Measurements from ENCODE around the gene PRR11. TPM values are rescaled to one million over a fixed set of nuclear protein-coding genes. Genes with fewer than 3 reads are reported as not detected.

PRR11 gene
- total RNA-seq, 1 experiment from 2014 or later = 86.7 TPM

GRCh38 chr17:59185997-59186396 is 30.5 kb downstream of the PRR11 start:
- ChIA-PET POLR2A (no interaction called here), CTCF (interaction anchor here (0.6 kb wide), 1 partner anchor 47 kb away, joined by 3 read pairs; no protein-coding TSS in a partner anchor), RAD21 (ENCODE audit: low non-redundant PET in 1 of 2, low total read pairs in 2 of 2, uncharacterized antibody in 2 of 2, unreplicated experiment in 2 of 2) (no interaction called here)
- H3K27ac ChIP-seq (ENCODE audit: low read depth, low read length) = no peak overlapping the region
- no peaks in the 10 kb centered on the region for H3K4me1 ChIP-seq (ENCODE audit: control insufficient read depth in 1 of 2, insufficient read depth in 2 of 2, low read length in 2 of 2)
- H3K9me3 ChIP-seq (ENCODE audit: control insufficient read depth in 1 of 2, insufficient read depth in 1 of 2, low read depth in 1 of 2, low read length in 2 of 2) = no peaks in the 10 kb centered on the region
- no peaks in the 10 kb centered on the region for H3K9me2 ChIP-seq (ENCODE audit: insufficient read depth)
- H3K27me3 ChIP-seq (ENCODE audit: insufficient read depth, low read length) = no peaks in the 10 kb centered on the region
- intact Hi-C loops (cut with micrococcal nuclease) = no loop called here
- no TSS peak for BruUV-seq (replicated peaks)
- peaks cover 18 to 20% of the 10 kb centered on the region in 2 experiments for H3K36me3 ChIP-seq (ENCODE audit: control insufficient read depth in 1 of 2, insufficient read depth in 2 of 2, low read length in 2 of 2)
- ATAC-seq = no peak
- TF ChIP-seq EGR1 (IDR thresholded peaks at IDR 0.05; ENCODE audit: low read depth) (no peak), CEBPB (IDR thresholded peaks at IDR 0.05; ENCODE audit: low read depth) (no peak), JUND (IDR thresholded peaks at IDR 0.05) (no peak), SRF (IDR thresholded peaks at IDR 0.05; ENCODE audit: low read depth) (no peak), CTCF (IDR thresholded peaks at IDR 0.05 in 2 of 3, conservative IDR thresholded peaks at IDR 0.05 in 1 of 3; ENCODE audit: borderline replicate concordance in 1 of 3, insufficient read depth in 1 of 3, low read depth in 2 of 3, low read length in 2 of 3) (no peak), TCF7L2 (IDR thresholded peaks at IDR 0.05; ENCODE audit: borderline replicate concordance, extremely low read depth, insufficient read depth, insufficient read length) (no peak), RAD21 (IDR thresholded peaks at IDR 0.05; ENCODE audit: low read depth) (no peak), ZNF274 (IDR thresholded peaks at IDR 0.05; ENCODE audit: low read depth, low read length) (no peak), ATF3 (IDR thresholded peaks at IDR 0.05) (no peak), SIN3A (IDR thresholded peaks at IDR 0.05; ENCODE audit: low read depth) (no peak), REST (IDR thresholded peaks at IDR 0.05; ENCODE audit: low read depth) (no peak), YY1 (IDR thresholded peaks at IDR 0.05; ENCODE audit: extremely low read depth, insufficient replicate concordance, low read depth, low read length) (no peak), MAX (IDR thresholded peaks at IDR 0.05) (no peak), SP1 (IDR thresholded peaks at IDR 0.05; ENCODE audit: low read depth) (no peak)
- H3K9ac ChIP-seq (ENCODE audit: low read length) = no peak overlapping the region
- H4K20me1 ChIP-seq (ENCODE audit: insufficient read depth) = no peaks in the 10 kb centered on the region
- H3K4me2 ChIP-seq (ENCODE audit: low read length) = no peak overlapping the region
- DNase-seq (ENCODE audit: low read depth, low spot score) = no peak
- H3K79me2 ChIP-seq (ENCODE audit: insufficient read depth, low read length) = no peaks in the 10 kb centered on the region
- no peak overlapping the region for H2AFZ ChIP-seq (ENCODE audit: low read depth, low read length, poor library complexity, severe bottlenecking)
- H3K4me3 ChIP-seq (replicated peaks in 1 of 2; ENCODE audit: low read depth in 1 of 2, low read length in 2 of 2) = no peak overlapping the region
